A172 (cell line): ENCODE measurements around the gene ITGA2. TPM values are rescaled to one million over a fixed set of nuclear protein-coding genes. Genes with fewer than 3 reads are reported as not detected.
"Not testable (repeated sequence)": the region's sequence is repeated elsewhere in the genome, so short reads cannot be mapped to it uniquely, and the experiment has no call there.

ENCODE experiments used
- DNase-seq: peaks from one replicate; pipeline ENCODE4 v3.0.0-alpha.2; 2015; ENCODE audit warnings: low spot score
- total RNA-seq: library from RNA; depleted of rRNA; stranded (reverse); fragments of >200 nt; shearing (Covaris generic); gene quantifications from 2 replicates; pipeline ENCODE4 v1.2.3, GENCODE V29; 2014; rRNA removed

The ITGA2 gene
- 13.4 and 21.8 TPM in 2 replicates for total RNA-seq

- DNase-seq: peak; percentile 51
Observed at GRCh38 chr5:52989025-52989780, at the start of gene ITGA2. Gene ITGA2, plus strand, starts transcription at chr5:52989352. Its CDS starts 117 bp downstream, at chr5:52989469.

GRCh38 chr5:52943285-52943684 lies 45.9 kb upstream of the ITGA2 start:
- no peak for DNase-seq

GRCh38 chr5:52943808-52944207 lies 45.3 kb upstream of the ITGA2 start:
- no peak for DNase-seq

- peak; percentile 6 for DNase-seq
Observed at GRCh38 chr5:52945040-52945439, 44.1 kb upstream of the ITGA2 start.

GRCh38 chr5:52947208-52947607 lies 41.9 kb upstream of the ITGA2 start:
- no peak for DNase-seq

- DNase-seq: no peak
Observed at GRCh38 chr5:52947851-52948250, 41.3 kb upstream of the ITGA2 start.

DNA sequence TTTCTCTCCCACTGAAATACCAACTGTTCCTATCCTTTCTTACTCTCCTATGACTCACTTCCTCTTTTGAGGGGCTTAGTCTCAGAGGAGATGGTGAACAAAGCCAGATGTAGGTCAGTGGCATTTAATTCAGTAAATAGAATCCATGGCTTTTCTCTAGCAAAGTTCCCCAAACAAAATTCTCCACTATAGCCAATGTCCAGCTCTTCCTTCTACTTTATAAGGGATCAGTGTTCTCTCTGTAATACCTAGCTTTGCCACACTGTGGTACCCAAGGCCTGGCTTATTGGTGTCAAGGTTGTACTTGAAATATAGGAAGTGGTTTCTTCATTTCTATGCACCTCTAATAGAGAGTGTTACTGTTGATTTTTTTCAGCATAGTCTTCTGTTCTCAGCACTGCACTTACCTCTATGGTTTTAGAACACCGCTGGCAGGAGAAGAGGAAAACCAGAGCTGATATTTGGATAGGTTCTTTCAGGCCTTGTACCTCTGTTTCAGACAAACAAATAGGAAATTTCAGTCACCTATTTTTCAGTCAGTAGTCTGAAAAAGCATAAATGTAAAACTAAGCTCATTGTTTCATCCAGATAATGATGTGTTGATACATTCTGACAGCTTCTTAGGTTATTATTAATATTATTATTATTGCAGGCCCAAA lies 40.6 kb upstream of the ITGA2 start:
- peak; percentile 86 for DNase-seq

DNA sequence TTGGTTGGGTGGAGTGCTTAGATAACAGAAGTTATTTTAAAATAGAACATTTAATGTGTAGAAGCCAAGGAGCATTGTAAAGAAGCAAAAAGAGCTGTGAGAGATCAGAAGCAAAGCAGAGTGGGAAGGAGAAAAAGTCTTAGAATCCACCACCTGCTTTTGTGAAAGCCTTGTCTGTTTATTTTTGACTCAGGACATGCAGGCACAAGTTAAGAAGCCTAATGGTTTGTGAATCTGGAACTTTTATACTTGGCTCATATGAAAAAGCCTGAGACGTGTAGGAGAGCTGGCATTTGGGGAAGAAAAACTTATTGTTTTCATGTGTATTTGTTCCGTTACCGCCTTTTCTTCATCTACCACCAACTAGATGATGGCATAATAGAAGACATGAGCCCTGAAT lies 38.5 kb upstream of the ITGA2 start:
- no peak for DNase-seq

- DNase-seq: no peak
Observed at GRCh38 chr5:52952483-52952882, 36.7 kb upstream of the ITGA2 start.

DNA sequence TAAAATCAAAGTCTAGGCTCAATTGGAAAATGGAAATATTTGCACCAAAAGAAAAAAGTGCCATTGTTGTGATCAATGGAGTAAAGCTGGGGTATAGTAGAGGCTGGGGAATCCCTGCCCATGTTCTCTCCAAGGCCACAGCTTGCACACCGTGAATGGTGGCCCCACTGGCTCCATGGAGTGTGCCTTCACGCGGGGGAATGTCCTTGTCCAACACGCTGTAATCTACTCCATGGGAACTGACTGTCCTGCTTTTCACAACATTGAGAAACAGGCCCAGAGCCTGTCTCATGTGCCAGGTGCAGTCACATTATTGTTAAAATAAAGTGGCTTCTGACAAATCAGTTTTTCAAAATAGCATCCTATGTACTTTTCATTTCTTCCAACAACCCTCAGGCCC lies 33.1 kb upstream of the ITGA2 start:
- no peak for DNase-seq

DNA sequence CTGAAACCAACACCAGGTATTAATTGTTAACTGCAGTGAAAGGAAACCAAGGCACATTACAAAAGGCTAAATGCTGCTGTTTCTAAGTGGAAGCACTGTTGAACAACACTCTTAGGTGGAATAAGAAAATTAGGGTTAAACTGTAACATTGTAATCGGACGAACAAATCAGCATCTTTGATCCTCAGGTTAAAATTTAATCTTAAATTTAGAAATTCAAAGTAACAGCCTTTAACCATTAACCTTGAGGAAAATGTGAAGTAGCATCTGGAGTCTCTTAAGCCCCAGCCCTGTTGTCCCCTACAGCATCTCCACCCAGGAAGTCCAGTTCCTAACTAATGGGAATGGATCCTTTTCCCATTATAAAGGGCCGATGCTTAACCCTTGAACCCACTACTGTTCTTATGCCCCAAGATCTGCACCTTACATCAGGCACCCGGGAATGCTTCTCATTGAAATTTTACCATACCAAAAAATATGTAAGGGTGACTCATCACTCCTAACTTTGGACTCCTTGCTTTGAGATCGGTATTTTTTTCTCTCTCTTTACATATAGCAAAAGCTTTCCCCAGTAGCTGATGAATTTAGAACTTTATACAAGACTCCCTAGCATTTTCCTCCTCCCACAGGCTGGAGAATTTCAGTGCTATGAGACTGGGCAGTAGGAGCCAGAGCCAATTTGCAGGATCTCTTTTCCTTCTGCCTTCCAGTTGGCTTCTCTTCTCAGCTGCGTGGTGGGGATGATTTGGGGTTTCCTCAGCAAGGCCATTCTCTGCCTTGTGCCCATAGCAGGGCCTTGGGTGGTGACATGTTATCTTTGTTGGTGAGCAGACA lies 32.0 kb upstream of the ITGA2 start:
- DNase-seq: no peak

DNA sequence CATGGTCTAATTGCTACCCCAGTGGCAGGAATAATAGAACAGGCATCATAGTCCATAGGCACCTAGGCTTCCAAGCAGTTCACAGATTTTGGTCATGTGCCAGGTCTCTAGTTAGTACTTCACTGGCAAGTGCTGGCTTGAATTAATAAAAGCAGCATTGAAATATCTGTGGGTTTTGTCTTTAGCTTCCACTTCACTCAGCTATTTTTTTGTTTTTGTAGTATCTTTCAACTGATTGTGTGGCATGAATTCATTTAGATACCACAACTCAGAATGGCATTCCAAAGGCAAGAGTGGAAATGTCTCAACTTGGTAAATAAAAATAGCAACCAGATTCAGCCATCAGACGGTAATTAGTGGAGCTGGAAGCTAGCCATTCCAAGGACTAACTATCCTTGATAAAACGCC lies 27.9 kb upstream of the ITGA2 start:
- DNase-seq: peak; percentile 20

GRCh38 chr5:52963636-52964035 lies 25.5 kb upstream of the ITGA2 start:
- DNase-seq: no peak

DNA sequence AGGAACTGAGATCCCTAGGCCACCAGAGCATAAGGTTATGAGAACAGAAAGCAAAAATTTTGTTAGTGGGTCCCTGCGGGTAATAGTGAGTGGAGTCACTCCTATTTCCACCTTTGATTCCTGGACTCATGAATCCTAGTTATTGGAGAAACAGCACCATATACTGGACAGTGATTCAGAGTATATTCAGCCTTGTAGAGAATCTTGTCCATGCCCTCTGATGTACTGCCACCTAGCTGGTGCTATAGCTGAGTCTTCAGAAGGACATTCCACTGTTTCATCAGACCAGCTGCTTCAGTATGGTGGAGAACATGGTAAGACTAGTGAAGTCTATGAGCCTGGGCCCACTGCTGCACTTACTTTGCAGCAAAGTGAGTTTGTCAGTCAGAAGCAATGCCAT lies 25.0 kb upstream of the ITGA2 start:
- DNase-seq: peak; percentile 13

GRCh38 chr5:52976157-52976556 lies 13.0 kb upstream of the ITGA2 start:
- DNase-seq: not testable (repeated sequence)

DNA sequence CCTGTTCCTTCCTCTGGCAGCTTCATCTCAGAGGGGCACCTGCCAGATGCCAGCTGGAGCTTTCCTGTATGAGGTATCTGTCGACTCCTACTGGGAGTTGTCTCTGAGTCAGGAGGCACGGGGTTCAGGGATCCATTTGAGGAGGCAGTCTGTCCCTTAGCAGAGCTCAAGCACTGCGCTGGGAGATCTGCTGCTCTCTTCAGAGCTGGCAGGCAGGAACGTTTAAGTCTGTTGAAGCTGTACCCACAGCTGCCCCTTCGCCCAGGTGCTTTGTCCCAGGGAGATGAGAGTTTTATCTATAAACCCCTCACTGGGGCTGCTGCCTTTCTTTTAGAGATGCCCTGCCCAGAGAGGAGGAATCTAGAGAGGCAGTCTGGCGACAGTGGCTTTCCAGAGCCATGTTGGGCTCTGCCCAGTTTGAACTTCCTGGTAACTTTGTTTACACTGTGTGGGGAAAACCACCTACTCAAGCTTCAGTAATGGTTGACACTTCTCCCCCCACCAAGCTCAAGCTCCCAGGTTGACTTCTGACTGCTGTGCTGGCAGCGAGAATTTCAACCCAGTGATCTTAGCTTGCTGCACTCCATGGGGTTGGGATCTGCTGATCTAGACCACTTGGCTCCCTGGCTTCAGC lies 11.8 kb upstream of the ITGA2 start:
- DNase-seq: no peak

DNA sequence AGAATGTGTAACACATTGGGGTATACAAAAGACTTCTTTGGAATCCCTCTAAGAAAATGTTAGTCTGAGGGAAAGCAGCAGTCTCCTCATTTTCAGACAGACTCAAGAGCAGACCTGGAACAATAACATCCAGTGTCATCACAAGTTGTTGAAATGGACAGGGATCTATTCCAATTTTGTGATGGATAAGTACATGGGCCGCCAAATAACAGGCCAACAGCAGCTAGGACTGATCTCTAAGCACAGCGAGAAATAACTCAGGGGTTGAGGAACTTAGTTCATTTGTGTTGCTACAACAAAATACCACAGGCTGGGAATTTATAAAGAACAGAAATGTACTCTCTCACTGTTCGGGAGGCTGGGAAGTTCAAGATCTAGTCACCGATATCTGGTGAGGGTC lies 7.6 kb upstream of the ITGA2 start:
- no peak for DNase-seq

GRCh38 chr5:52983731-52984636 lies 5.2 kb upstream of the ITGA2 start:
- peak; percentile 43 for DNase-seq

DNA sequence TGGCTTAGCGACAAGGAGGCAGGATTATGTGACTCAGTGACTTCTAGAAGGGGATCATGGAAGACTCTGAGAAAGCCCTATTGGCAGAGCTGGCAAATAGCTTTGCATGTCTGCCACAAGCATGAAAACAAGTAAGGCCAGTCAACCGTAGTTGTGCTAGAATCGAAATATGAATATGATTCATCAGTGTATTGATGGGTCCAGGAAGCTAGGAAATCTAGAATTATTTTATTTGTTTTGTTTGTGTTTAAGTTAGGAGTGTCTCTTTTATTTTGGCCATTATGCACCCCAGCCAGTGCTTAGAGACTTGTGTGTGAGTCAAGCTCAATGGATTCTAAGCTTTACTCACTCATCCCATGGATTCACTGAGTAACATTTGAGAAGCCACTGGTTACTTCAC lies 3.8 kb upstream of the ITGA2 start:
- DNase-seq: no peak

DNA sequence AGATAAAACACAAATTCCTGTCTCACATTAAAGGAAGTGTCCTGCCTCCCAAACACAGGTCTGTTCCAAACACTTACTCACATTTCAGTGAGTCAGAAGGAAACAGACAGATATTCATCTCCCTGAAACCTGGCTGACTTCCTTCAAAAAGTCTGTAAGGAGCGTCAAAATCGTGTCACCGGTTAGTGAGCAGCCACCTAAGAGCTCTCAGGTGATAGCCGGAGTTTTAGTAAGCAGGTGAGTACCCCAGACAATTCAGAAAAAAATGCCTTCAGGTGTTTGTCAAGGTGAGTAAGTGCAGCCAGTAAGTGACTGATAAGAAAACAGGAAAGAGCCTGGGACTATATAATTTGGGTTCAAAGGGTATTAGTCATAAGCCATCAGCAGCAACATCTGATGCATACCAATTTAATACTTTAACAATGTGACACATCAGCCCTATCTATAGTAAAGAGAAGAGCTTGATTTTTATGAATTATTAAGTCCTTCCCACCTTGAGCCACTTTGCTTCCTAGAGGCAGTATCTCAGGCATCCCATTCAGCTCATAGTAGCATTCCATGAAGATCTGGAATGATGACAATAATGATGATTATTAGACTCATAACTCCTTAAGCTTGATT lies 1.3 kb upstream of the ITGA2 start:
- DNase-seq: peak; percentile 74
